GM12864 (cell line): ENCODE results near the gene PNPLA8.

ENCODE experiments used
- DNase-seq: peaks from one replicate; pipeline ENCODE4 v3.0.0-alpha.2; 2011; ENCODE audit warnings: low read depth
- H3K4me3 ChIP-seq: 2 replicates; pipeline ENCODE4 v1.5.1; 2011; ENCODE audit warnings: mild to moderate bottlenecking, low read depth, low read length, control low read depth
- TF ChIP-seq, protein P1 (sequence below): IDR thresholded peaks from 2 replicates; pipeline ENCODE4 v1.5.1; 2011; ENCODE audit warnings: low read depth, mild to moderate bottlenecking, moderate library complexity, low read length, control low read depth, inconsistent platforms; ENCODE audit errors: missing control alignments

The PNPLA8 gene

DNA sequence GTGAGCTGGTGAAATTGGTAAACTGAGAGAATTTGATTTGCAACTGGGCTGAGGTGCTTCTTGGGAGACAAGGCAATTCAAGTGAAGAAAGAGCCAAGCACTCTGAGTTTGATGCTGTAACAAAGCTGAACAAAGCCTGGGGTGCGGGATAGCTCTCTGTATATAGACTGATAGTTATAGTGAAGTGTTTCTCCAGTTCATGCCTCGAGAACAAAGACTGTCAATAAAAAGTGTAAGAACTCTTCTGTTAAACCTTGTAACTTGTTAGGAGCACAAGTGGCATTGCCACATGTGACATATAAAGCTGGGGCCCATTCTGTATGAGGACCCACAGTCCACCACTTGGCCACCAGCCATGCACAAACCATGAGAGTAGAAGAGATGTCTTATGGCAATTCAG, 11.3 kb upstream of the PNPLA8 start:
- no peak overlapping the region for H3K4me3 ChIP-seq
- no peak for DNase-seq
- TF ChIP-seq, protein P1, sequence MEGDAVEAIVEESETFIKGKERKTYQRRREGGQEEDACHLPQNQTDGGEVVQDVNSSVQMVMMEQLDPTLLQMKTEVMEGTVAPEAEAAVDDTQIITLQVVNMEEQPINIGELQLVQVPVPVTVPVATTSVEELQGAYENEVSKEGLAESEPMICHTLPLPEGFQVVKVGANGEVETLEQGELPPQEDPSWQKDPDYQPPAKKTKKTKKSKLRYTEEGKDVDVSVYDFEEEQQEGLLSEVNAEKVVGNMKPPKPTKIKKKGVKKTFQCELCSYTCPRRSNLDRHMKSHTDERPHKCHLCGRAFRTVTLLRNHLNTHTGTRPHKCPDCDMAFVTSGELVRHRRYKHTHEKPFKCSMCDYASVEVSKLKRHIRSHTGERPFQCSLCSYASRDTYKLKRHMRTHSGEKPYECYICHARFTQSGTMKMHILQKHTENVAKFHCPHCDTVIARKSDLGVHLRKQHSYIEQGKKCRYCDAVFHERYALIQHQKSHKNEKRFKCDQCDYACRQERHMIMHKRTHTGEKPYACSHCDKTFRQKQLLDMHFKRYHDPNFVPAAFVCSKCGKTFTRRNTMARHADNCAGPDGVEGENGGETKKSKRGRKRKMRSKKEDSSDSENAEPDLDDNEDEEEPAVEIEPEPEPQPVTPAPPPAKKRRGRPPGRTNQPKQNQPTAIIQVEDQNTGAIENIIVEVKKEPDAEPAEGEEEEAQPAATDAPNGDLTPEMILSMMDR = no peak

DNA sequence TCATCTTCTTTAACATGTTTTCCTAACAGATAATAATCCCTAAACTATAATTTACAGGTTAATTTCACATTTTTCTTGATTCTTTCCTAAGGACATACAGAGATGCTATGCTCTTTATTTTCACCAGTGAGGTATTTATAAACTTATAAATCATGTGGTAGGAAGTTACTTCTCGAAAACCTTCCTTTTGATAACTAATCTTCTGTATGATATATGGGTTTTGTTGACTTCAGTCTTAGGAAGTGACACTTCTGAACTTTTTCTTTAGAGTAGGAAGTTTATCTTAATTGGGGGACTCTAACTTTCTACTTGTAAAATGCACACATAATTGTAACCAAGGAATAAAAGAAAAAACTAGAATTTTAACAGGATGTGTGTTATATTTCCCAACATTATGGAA, 9.8 kb upstream of the PNPLA8 start:
- H3K4me3 ChIP-seq = no peak overlapping the region
- TF ChIP-seq, protein P1 = no peak
- no peak for DNase-seq

DNA sequence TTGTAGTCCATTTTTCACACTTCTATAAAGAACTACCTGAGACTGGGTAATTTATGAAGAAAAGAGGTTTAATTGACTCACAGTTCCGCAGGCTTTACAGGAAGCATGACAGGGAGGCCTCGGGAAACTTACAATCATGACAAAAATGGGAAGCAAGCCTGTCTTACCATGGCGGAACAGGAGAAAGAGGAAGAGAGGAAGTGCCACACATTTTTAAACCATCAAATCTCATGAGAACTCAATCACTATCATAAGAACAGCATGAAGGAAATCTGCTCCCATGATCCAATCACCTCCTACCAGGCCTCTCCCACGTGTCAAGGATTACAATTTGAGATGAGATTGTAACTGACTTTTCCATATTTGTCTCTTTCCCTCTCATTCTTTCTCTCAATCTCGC, 9.3 kb upstream of the PNPLA8 start:
- no peak for DNase-seq
- H3K4me3 ChIP-seq = no peak overlapping the region
- TF ChIP-seq, protein P1 = no peak

DNA sequence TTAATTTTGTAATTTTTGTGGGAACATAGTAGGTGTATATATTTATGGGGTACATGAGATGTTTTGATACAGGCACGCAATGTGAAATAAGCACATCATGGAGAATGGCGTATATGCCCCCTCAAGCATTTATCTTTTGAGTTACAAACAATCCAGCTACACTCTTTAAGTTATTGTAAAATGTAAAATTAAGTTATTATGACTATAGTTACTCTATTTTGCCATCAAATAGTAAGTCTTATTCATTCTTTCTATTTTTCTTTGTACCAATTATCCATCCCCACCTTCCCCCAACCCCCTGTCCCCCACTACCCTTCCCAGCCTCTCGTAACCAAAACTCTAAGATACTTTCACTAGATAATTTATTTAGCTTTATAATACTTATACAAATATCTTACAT, 7.8 kb upstream of the PNPLA8 start:
- DNase-seq = no peak
- TF ChIP-seq, protein P1 = no peak

DNA sequence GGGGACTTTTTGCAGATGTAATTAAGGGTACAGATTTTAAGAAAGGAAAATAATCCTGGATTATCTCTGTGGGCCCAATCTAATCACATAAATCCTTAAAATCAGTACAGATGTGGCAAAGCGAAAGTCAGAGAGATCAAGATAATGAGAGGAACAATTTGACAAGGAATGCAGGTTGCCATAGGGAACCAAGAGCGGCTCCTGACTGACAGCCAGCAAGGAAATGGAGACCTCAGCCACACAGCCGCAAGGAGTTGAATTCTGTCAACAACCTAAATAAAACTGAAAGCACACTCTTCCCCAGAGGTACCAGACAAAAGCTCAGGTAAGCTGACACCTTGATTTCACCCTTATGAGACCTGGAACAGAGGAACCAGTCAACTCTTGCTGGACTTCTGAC, 3.4 kb upstream of the PNPLA8 start:
- DNase-seq = no peak
- TF ChIP-seq, protein P1 = no peak
- no peak overlapping the region for H3K4me3 ChIP-seq

More for the DNA sequence above, 7.8 kb upstream of the PNPLA8 start:
- H3K4me3 ChIP-seq = no peak overlapping the region

DNA sequence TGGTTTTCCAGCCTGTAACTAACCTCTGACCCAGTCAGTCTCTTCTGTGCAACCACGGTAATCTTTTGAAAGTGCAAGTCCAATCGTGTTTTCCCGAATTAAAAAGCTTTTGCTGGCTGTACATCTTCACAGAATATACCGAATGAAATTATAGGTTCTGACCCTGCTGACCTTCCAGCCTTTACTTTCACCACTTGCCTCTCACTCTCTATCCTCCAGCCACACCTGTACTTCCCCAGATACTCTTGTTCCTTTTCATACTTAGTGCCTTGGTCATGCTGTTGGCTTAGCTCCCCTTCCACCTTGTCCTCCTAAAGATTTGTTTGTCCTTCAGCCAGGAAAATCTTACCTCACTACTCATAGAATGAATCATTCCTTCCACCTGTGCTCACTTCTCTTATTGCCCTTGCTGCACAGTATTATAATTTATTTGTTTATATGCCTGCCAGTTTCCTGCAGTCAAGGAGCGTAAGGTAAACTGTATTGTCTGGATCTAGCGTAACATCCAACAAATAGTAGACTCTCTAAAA, 2.3 kb upstream of the PNPLA8 start:
- no peak for DNase-seq
- TF ChIP-seq, protein P1 = no peak
- H3K4me3 ChIP-seq = no peak overlapping the region

DNA sequence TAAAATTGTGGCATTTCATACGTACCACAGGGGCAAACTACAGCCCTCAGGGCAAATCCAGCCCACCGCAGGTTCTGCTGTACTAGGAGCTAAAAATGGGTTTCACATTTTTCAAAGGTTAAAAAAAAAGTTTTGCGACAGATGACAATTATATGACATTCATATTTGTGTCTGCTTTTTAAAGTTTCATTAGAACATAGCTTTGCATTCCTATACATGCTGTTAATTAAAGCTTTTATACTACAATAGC, 758 bp upstream of the PNPLA8 start:
- DNase-seq = no peak
- TF ChIP-seq, protein P1 = no peak
- H3K4me3 ChIP-seq = peak overlapping the region; percentile 72
